SK-N-SH treated with all-trans-retinoic acid at 6 μM for 48 hours (cell line): Measurements from ENCODE around the gene WDR44.

Source experiments
- ARNTL ChIP-seq: fragments of 450-650 bp; formaldehyde crosslinking; IDR thresholded peaks from 2 replicates; pipeline ENCODE4 v1.5.0; 2020; ENCODE audit warnings: low read depth, mild to moderate bottlenecking, moderate library complexity, borderline replicate concordance
- CSRNP3 ChIP-seq: fragments of 250-450 bp; sonication (Bioruptor Pico); IDR thresholded peaks from 2 replicates; pipeline ENCODE4 v1.5.1; 2021; ENCODE audit warnings: mild to moderate bottlenecking, moderate library complexity
- ESRRG ChIP-seq: fragments of 250-450 bp; sonication (Bioruptor Pico); IDR thresholded peaks from 2 replicates; pipeline ENCODE4 v1.6.1; 2021; ENCODE audit warnings: mild to moderate bottlenecking
- GLIS3 ChIP-seq: fragments of 250-450 bp; sonication (Bioruptor Pico); IDR thresholded peaks from 2 replicates; pipeline ENCODE4 v1.5.0; 2020; ENCODE audit warnings: mild to moderate bottlenecking, moderate library complexity
- POU6F1 ChIP-seq: fragments of 250-450 bp; sonication (Bioruptor Pico); IDR thresholded peaks from 2 replicates; pipeline ENCODE4 v1.8.0; 2021; ENCODE audit warnings: low read depth, mild to moderate bottlenecking, moderate library complexity, borderline replicate concordance
- RARB ChIP-seq: fragments of 250-450 bp; sonication (Bioruptor Pico); IDR thresholded peaks from 2 replicates; pipeline ENCODE4 v1.8.0; 2021; ENCODE audit warnings: mild to moderate bottlenecking, moderate library complexity
- TOX ChIP-seq: fragments of 250-450 bp; sonication (Bioruptor Pico); IDR thresholded peaks from 2 replicates; pipeline ENCODE4 v1.8.0; 2021; ENCODE audit warnings: mild to moderate bottlenecking, moderate library complexity, borderline replicate concordance
- ZFP3 ChIP-seq: fragments of 250-450 bp; sonication (Bioruptor Pico); IDR thresholded peaks from 2 replicates; pipeline ENCODE4 v1.5.0; 2020; ENCODE audit warnings: mild to moderate bottlenecking, moderate library complexity
- ZFP30 ChIP-seq: fragments of 450-650 bp; formaldehyde crosslinking; IDR thresholded peaks from 2 replicates; pipeline ENCODE4 v1.5.0; 2022; ENCODE audit warnings: mild to moderate bottlenecking, moderate library complexity
- ZNF565 ChIP-seq: fragments of 450-650 bp; formaldehyde crosslinking; conservative IDR thresholded peaks from 2 replicates; pipeline ENCODE4 v1.5.0; 2020; ENCODE audit warnings: low read depth, mild to moderate bottlenecking, moderate library complexity
- ZNF70 ChIP-seq: fragments of 450-650 bp; formaldehyde crosslinking; IDR thresholded peaks from 2 replicates; pipeline ENCODE4 v1.5.0; 2020; ENCODE audit warnings: mild to moderate bottlenecking, moderate library complexity

GRCh38 chrX:118373538-118373937 lies 27.6 kb downstream of the WDR44 start:
- TF ChIP-seq ZFP3 (CRISPR knock-in tag) (no peak), RARB (no peak), ZNF70 (CRISPR knock-in tag) (no peak), ZNF565 (no peak), CSRNP3 (CRISPR knock-in tag) (no peak), ARNTL (CRISPR knock-in tag) (no peak), ESRRG (CRISPR knock-in tag) (no peak), TOX (CRISPR knock-in tag) (no peak), ZFP30 (no peak), POU6F1 (CRISPR knock-in tag) (no peak), GLIS3 (CRISPR knock-in tag) (no peak)
